ENCODE data around the gene DGKG.

DGKG gene

DNA sequence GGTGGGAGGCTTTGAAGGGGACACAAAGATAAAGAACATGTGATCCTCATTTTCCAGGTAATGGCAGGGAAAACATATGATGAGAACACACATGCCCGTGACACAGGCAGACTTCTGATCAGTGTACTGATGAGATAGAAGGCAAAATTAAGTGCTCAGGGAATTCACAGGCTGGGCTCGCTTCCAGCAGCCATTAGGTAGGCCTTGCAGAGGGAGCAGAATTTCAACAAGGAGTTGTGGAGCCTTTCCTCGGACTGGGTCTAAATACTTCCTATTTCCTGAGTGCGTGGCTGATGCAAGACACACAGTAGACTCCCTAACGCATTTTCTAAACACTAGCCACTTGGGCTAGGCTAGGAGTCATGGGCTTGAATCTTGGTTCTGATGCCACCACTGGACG, 179.2 kb downstream of the DGKG start:
- Histone ChIP-seq H3K36me3 (ENCODE audit: control insufficient read depth in 1 of 2, insufficient read depth in 2 of 2, low read length in 2 of 2) (no peaks in the 10 kb centered on the region), H3K23ac (ENCODE audit: low read length) (no peak overlapping the region), H2BK120ac (ENCODE audit: insufficient read depth, low read length, poor library complexity) (no peak overlapping the region), H3K4ac (ENCODE audit: low read depth, low read length) (no peak overlapping the region), H3K9ac (ENCODE audit: low read length) (no peak overlapping the region), H3K27me3 (ENCODE audit: insufficient read depth, low read length) (no peaks in the 10 kb centered on the region), H4K8ac (ENCODE audit: low read depth, low read length) (no peak overlapping the region), H3K27ac (ENCODE audit: low read depth, low read length) (no peak overlapping the region), H3K4me2 (ENCODE audit: low read length) (no peak overlapping the region), H2BK5ac (ENCODE audit: low read depth, low read length, poor library complexity) (no peak overlapping the region), H2BK12ac (ENCODE audit: low read length) (no peak overlapping the region), H3K18ac (ENCODE audit: low read length) (no peak overlapping the region), H3K79me2 (ENCODE audit: control insufficient read depth, insufficient read depth, low read length, poor library complexity) (no peaks in the 10 kb centered on the region), H3K4me1 (ENCODE audit: control insufficient read depth in 1 of 2, insufficient read depth in 2 of 2, low read length in 2 of 2) (no peaks in the 10 kb centered on the region), H2AFZ (ENCODE audit: insufficient read depth, low read length, poor library complexity) (no peak overlapping the region), H3K9me3 (ENCODE audit: insufficient read depth, low read depth, low read length) (no peaks in the 10 kb centered on the region), H3K79me1 (ENCODE audit: low read length) (no peaks in the 10 kb centered on the region), H2AK5ac (ENCODE audit: low read length) (no peak overlapping the region), H3K14ac (ENCODE audit: low read length) (no peak overlapping the region), H4K91ac (ENCODE audit: low read depth, low read length) (no peak overlapping the region), H3K4me3 (ENCODE audit: low read depth, low read length) (no peak overlapping the region), H4K12ac (ENCODE audit: low read depth, low read length) (no peak overlapping the region)
- no peak for DNase-seq
- WGBS (ENCODE audit: extremely low coverage, insufficient coverage, insufficient read length) = no CpG with 5 or more reads among the region's 6 CpGs

DNA sequence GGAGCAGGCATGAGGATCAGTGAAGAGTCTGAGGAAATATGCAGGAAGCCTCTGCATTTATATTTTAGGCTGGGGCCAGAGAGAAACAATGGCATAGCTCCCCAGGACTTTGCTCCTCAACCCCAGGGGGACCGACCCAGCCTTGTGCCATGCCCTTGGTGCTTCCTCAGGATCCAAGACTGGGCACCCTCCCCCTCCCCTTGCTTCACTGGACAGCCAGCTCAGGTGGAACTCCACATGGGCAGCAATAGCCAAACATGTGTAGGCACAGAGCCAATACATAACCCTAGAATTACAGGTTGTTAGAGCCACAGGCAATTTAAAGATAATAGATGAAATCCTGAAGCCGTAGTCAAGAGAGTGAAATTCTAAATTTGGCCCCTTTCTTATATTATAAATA, 180.1 kb downstream of the DGKG start:
- H4K12ac ChIP-seq (ENCODE audit: low read depth, low read length) = no peak overlapping the region
- H3K9ac ChIP-seq (ENCODE audit: low read length) = no peak overlapping the region
- H3K36me3 ChIP-seq (ENCODE audit: control insufficient read depth in 1 of 2, insufficient read depth in 2 of 2, low read length in 2 of 2) = no peaks in the 10 kb centered on the region

DNA sequence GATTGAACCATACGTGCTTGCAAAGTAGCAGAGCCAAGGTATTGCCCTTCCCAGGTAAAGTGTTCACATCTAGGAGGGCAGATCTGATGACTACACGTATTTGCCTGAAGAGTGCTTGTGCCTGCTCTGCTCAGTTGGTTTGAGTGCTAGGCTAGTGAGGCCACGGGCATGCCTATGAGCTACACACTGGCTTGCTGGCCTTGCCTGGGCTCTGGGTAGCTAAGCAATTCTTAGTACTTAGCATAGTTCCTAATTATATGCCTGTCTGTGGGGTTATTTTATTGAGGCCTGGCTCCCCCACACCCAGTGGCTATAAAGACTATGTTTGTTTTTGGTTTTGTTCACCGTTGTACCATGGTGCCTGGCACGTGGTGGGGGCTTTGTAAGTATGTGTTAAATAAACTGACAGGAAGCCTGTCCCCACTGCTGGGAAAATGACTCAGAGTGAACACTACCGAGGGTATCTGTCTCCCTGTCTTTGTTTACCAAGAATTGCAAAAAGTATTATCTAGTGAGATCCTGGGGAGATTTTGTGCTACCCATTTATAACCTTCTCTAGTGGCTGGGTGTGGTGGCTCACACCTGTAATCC, 181.0 kb downstream of the DGKG start:
- Histone ChIP-seq H3K4me3 (ENCODE audit: low read depth, low read length) (no peak overlapping the region), H4K12ac (ENCODE audit: low read depth, low read length) (no peak overlapping the region), H3K18ac (ENCODE audit: low read length) (no peak overlapping the region), H3K27ac (ENCODE audit: low read depth, low read length) (no peak overlapping the region), H3K27me3 (ENCODE audit: insufficient read depth, low read length) (no peaks in the 10 kb centered on the region), H3K79me2 (ENCODE audit: control insufficient read depth, insufficient read depth, low read length, poor library complexity) (no peaks in the 10 kb centered on the region), H2BK12ac (ENCODE audit: low read length) (no peak overlapping the region), H4K91ac (ENCODE audit: low read depth, low read length) (no peak overlapping the region), H3K36me3 (ENCODE audit: control insufficient read depth in 1 of 2, insufficient read depth in 2 of 2, low read length in 2 of 2) (no peaks in the 10 kb centered on the region), H4K8ac (ENCODE audit: low read depth, low read length) (no peak overlapping the region), H2BK120ac (ENCODE audit: insufficient read depth, low read length, poor library complexity) (no peak overlapping the region), H3K23ac (ENCODE audit: low read length) (no peak overlapping the region), H2AK5ac (ENCODE audit: low read length) (no peak overlapping the region), H3K9ac (ENCODE audit: low read length) (no peak overlapping the region), H2AFZ (ENCODE audit: insufficient read depth, low read length, poor library complexity) (no peak overlapping the region), H3K4me1 (ENCODE audit: control insufficient read depth in 1 of 2, insufficient read depth in 2 of 2, low read length in 2 of 2) (no peaks in the 10 kb centered on the region), H3K79me1 (ENCODE audit: low read length) (no peaks in the 10 kb centered on the region), H3K4me2 (ENCODE audit: low read length) (no peak overlapping the region), H3K4ac (ENCODE audit: low read depth, low read length) (no peak overlapping the region), H3K14ac (ENCODE audit: low read length) (no peak overlapping the region), H3K9me3 (ENCODE audit: insufficient read depth, low read depth, low read length) (peaks cover 1% of the 10 kb centered on the region), H2BK5ac (ENCODE audit: low read depth, low read length, poor library complexity) (no peak overlapping the region)
- WGBS (ENCODE audit: extremely low coverage, insufficient coverage, insufficient read length) = no CpG with 5 or more reads among the region's 6 CpGs
- no peak for DNase-seq

More for the DNA sequence above, 180.1 kb downstream of the DGKG start:
- H2BK12ac ChIP-seq (ENCODE audit: low read length) = no peak overlapping the region
- H3K14ac ChIP-seq (ENCODE audit: low read length) = no peak overlapping the region
- H2BK120ac ChIP-seq (ENCODE audit: insufficient read depth, low read length, poor library complexity) = no peak overlapping the region
- H2BK5ac ChIP-seq (ENCODE audit: low read depth, low read length, poor library complexity) = no peak overlapping the region
- H3K27ac ChIP-seq (ENCODE audit: low read depth, low read length) = no peak overlapping the region
- no peak overlapping the region for H2AK5ac ChIP-seq (ENCODE audit: low read length)
- DNase-seq = no peak
- no peak overlapping the region for H2AFZ ChIP-seq (ENCODE audit: insufficient read depth, low read length, poor library complexity)
- peaks cover 1% of the 10 kb centered on the region for H3K9me3 ChIP-seq (ENCODE audit: insufficient read depth, low read depth, low read length)
- WGBS (ENCODE audit: extremely low coverage, insufficient coverage, insufficient read length) = no CpG with 5 or more reads among the region's 2 CpGs
- no peaks in the 10 kb centered on the region for H3K79me1 ChIP-seq (ENCODE audit: low read length)
- no peak overlapping the region for H4K91ac ChIP-seq (ENCODE audit: low read depth, low read length)
- no peaks in the 10 kb centered on the region for H3K79me2 ChIP-seq (ENCODE audit: control insufficient read depth, insufficient read depth, low read length, poor library complexity)
- no peak overlapping the region for H3K4me2 ChIP-seq (ENCODE audit: low read length)
- H3K27me3 ChIP-seq (ENCODE audit: insufficient read depth, low read length) = no peaks in the 10 kb centered on the region
- H3K4me1 ChIP-seq (ENCODE audit: control insufficient read depth in 1 of 2, insufficient read depth in 2 of 2, low read length in 2 of 2) = no peaks in the 10 kb centered on the region
- H3K4me3 ChIP-seq (ENCODE audit: low read depth, low read length) = no peak overlapping the region
- H3K4ac ChIP-seq (ENCODE audit: low read depth, low read length) = no peak overlapping the region
- no peak overlapping the region for H3K23ac ChIP-seq (ENCODE audit: low read length)
- no peak overlapping the region for H3K18ac ChIP-seq (ENCODE audit: low read length)
- H4K8ac ChIP-seq (ENCODE audit: low read depth, low read length) = no peak overlapping the region

- no peak for DNase-seq
- H4K8ac ChIP-seq (ENCODE audit: low read depth, low read length) = no peak overlapping the region
- no peak overlapping the region for H3K27ac ChIP-seq (ENCODE audit: low read depth, low read length)
- 100% methylated on average over 1 of the region's 5 CpGs for WGBS (ENCODE audit: extremely low coverage, insufficient coverage, insufficient read length)
- no peaks in the 10 kb centered on the region for H3K4me1 ChIP-seq (ENCODE audit: control insufficient read depth in 1 of 2, insufficient read depth in 2 of 2, low read length in 2 of 2)
- H3K18ac ChIP-seq (ENCODE audit: low read length) = no peak overlapping the region
- H3K27me3 ChIP-seq (ENCODE audit: insufficient read depth, low read length) = no peaks in the 10 kb centered on the region
- no peaks in the 10 kb centered on the region for H3K79me1 ChIP-seq (ENCODE audit: low read length)
- no peak overlapping the region for H4K12ac ChIP-seq (ENCODE audit: low read depth, low read length)
- H3K36me3 ChIP-seq (ENCODE audit: control insufficient read depth in 1 of 2, insufficient read depth in 2 of 2, low read length in 2 of 2) = no peaks in the 10 kb centered on the region
- no peak overlapping the region for H3K14ac ChIP-seq (ENCODE audit: low read length)
- H4K91ac ChIP-seq (ENCODE audit: low read depth, low read length) = no peak overlapping the region
- H2BK5ac ChIP-seq (ENCODE audit: low read depth, low read length, poor library complexity) = no peak overlapping the region
- H3K23ac ChIP-seq (ENCODE audit: low read length) = no peak overlapping the region
- peaks cover 1% of the 10 kb centered on the region for H3K9me3 ChIP-seq (ENCODE audit: insufficient read depth, low read depth, low read length)
- H3K4ac ChIP-seq (ENCODE audit: low read depth, low read length) = no peak overlapping the region
- H2BK120ac ChIP-seq (ENCODE audit: insufficient read depth, low read length, poor library complexity) = no peak overlapping the region
- no peak overlapping the region for H2AK5ac ChIP-seq (ENCODE audit: low read length)
- H3K4me3 ChIP-seq (ENCODE audit: low read depth, low read length) = no peak overlapping the region
- no peak overlapping the region for H2AFZ ChIP-seq (ENCODE audit: insufficient read depth, low read length, poor library complexity)
- no peaks in the 10 kb centered on the region for H3K79me2 ChIP-seq (ENCODE audit: control insufficient read depth, insufficient read depth, low read length, poor library complexity)
- H3K4me2 ChIP-seq (ENCODE audit: low read length) = no peak overlapping the region
- H3K9ac ChIP-seq (ENCODE audit: low read length) = no peak overlapping the region
- no peak overlapping the region for H2BK12ac ChIP-seq (ENCODE audit: low read length)
Measured at GRCh38 chr3:186180151-186180550, 181.9 kb downstream of the DGKG start.
